DND-41 (cell line): ENCODE data around the gene RPS6KB2.

Source experiments
- ATAC-seq: fragments of 200-7000 bp; cut with Tn5 transposase; 3 replicates; pipeline ENCODE4 v1.9.1; 2021; ENCODE audit warnings: low read depth; ENCODE audit not compliant: insufficient read depth
- DNase-seq: peaks from one replicate; pipeline ENCODE4 v3.0.0-alpha.2; 2020
- H2AFZ ChIP-seq: 2 replicates; pipeline ENCODE4 v1.6.0; 2012; ENCODE audit warnings: low read depth, low read length
- H3K27ac ChIP-seq: 2 replicates; pipeline ENCODE4 v1.5.1; 2012; ENCODE audit warnings: low read length, inconsistent platforms
- H3K27me3 ChIP-seq: fragments of 200-600 bp; sonication (generic); 2 replicates; pipeline ENCODE4 v1.6.0; 2012; ENCODE audit warnings: low read length, mild to moderate bottlenecking, inconsistent platforms; ENCODE audit not compliant: insufficient read depth, poor library complexity
- H3K36me3 ChIP-seq: 2 replicates; pipeline ENCODE4 v1.5.1; 2012; ENCODE audit warnings: low read length, inconsistent platforms; ENCODE audit not compliant: insufficient read depth
- H3K4me1 ChIP-seq: 2 replicates; pipeline ENCODE4 v1.5.1; 2012; ENCODE audit warnings: mild to moderate bottlenecking, low read length; ENCODE audit not compliant: insufficient read depth
- H3K4me2 ChIP-seq: 2 replicates; pipeline ENCODE4 v1.6.0; 2012; ENCODE audit warnings: mild to moderate bottlenecking, moderate library complexity, low read length, inconsistent platforms; ENCODE audit not compliant: insufficient read depth
- H3K4me3 ChIP-seq, 2 experiments: fragments of 200-600 bp in 1 of 2; shearing (Covaris generic) in 1 of 2; 2 replicates each; pipeline ENCODE4 v1.5.1; 2012 to 2016; ENCODE audit warnings: inconsistent platforms in 2 of 2, low read length in 2 of 2, mild to moderate bottlenecking in 2 of 2, low read depth in 1 of 2, moderate library complexity in 1 of 2
- H3K79me2 ChIP-seq: 2 replicates; pipeline ENCODE4 v1.6.0; 2012; ENCODE audit warnings: low read length, inconsistent platforms; ENCODE audit not compliant: insufficient read depth
- H3K9ac ChIP-seq: 2 replicates; pipeline ENCODE4 v1.6.0; 2012; ENCODE audit warnings: low read depth, mild to moderate bottlenecking, inconsistent platforms, low read length, moderate library complexity
- H3K9me3 ChIP-seq: 2 replicates; pipeline ENCODE4 v1.5.1; 2012; ENCODE audit warnings: low read length, moderate library complexity, mild to moderate bottlenecking, inconsistent platforms; ENCODE audit not compliant: insufficient read depth, severe bottlenecking
- H4K20me1 ChIP-seq: 2 replicates; pipeline ENCODE4 v1.6.0; 2012; ENCODE audit warnings: low read length; ENCODE audit not compliant: insufficient read depth
- EZH2 ChIP-seq: IDR thresholded peaks from 3 replicates; pipeline ENCODE4 v1.6.1; 2012; ENCODE audit warnings: borderline replicate concordance, low read depth, mild to moderate bottlenecking, moderate library complexity, low read length, inconsistent platforms; ENCODE audit not compliant: severe bottlenecking
- TF ChIP-seq, protein P1 (sequence below): IDR thresholded peaks from 2 replicates; pipeline ENCODE4 v1.5.1; 2012; ENCODE audit warnings: borderline replicate concordance, low read length, moderate library complexity, mild to moderate bottlenecking; ENCODE audit not compliant: poor library complexity, severe bottlenecking; ENCODE audit errors: extremely low read depth

The RPS6KB2 gene

DNA sequence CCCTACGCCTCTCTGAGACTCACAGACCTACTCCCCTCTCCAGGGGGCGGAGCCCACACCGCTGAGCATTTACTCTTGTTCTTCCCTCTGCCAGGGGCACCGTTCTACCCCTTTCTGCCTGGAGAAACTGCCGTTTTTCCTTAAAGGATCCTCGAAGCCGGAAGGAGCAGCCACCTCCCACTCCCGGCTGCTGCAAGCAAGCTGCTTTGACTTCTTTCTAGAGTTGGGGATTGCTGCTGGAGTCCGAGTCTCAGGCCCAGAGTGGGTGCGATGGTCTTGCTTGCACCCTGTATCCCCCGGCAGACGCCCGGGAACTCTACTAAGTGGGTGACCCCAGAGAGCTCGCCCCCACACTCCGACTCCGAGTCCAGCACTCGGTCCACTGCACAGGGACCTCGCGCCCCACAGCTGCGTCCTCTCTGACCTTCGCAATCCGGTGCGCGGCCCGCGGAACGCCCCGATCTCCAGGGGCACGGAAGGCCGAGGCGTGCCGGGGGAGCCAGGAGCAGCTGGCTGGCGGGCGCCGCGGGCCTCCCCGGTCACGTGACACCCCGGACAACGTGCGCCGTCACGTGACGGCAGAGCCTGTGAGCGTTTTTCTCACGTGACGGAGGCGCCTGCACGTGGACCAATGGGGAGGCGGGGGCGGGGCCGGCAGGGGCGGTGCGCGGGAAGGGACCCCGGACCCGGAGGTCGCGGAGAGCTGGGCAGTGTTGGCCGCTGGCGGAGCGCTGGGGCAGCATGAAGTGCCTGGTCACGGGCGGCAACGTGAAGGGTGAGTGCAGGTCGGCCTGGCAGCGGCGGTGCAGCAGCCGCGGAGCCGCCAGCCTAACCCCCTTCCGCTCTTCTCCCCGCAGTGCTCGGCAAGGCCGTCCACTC, 36.8 kb upstream of the RPS6KB2 start, which contains the start of gene RAD9A:
RAD9A (plus strand) TSS at position 683 of the 879 bp plus-strand sequence; CDS start at position 742, 59 bp downstream.
- peak within 1 kb of the TSS; percentile 97 for H3K9ac ChIP-seq
- H3K9me3 ChIP-seq: no peaks in the 10 kb centered on the region
- no peak for TF ChIP-seq EZH2
- TF ChIP-seq, protein P1, sequence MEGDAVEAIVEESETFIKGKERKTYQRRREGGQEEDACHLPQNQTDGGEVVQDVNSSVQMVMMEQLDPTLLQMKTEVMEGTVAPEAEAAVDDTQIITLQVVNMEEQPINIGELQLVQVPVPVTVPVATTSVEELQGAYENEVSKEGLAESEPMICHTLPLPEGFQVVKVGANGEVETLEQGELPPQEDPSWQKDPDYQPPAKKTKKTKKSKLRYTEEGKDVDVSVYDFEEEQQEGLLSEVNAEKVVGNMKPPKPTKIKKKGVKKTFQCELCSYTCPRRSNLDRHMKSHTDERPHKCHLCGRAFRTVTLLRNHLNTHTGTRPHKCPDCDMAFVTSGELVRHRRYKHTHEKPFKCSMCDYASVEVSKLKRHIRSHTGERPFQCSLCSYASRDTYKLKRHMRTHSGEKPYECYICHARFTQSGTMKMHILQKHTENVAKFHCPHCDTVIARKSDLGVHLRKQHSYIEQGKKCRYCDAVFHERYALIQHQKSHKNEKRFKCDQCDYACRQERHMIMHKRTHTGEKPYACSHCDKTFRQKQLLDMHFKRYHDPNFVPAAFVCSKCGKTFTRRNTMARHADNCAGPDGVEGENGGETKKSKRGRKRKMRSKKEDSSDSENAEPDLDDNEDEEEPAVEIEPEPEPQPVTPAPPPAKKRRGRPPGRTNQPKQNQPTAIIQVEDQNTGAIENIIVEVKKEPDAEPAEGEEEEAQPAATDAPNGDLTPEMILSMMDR: peak; percentile 1
- H3K79me2 ChIP-seq: peaks cover 51% of the 10 kb centered on the region
- H3K27me3 ChIP-seq: no peaks in the 10 kb centered on the region
- peaks cover 31% of the 10 kb centered on the region for H4K20me1 ChIP-seq
- DNase-seq (peak; percentile 95), ATAC-seq (peak; percentile 77)
- H3K27ac ChIP-seq: peak within 1 kb of the TSS; percentile 89
- peak within 1 kb of the TSS; percentile 90 for H3K4me2 ChIP-seq
- peaks cover 33% of the 10 kb centered on the region for H3K36me3 ChIP-seq
- H3K4me1 ChIP-seq: peaks cover 50% of the 10 kb centered on the region
- peak within 1 kb of the TSS; percentile 96 for H3K4me3 ChIP-seq
- peak within 1 kb of the TSS; percentile 90 for H2AFZ ChIP-seq

DNA sequence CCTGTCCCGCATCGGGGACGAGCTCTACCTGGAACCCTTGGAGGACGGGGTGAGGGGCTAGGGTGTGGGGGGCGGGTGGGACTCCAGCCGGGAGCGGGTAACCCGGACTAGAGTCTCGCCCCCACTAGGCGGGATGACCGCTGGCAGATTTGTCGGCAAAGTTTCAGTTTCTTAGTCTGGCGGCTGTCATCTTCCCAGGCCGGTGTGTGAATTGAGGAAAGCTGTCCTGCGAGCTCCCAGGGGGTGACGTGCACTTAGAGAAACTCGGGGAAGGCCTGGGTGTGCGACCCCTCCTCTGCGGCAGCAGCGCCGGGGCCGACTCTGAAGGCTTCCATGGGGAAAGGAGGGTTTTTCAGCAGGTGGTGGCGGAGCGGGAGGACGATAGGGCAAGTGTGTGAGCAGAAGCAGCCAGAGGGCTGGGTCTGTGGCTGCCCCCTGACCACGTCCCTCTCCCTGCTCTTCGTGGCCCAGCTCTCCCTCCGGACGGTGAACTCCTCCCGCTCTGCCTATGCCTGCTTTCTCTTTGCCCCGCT, 36.0 kb upstream of the RPS6KB2 start:
- peaks cover 57% of the 10 kb centered on the region for H3K4me1 ChIP-seq
- peak overlapping the region; percentile 96 for H3K4me3 ChIP-seq
- DNase-seq: no peak
- H3K36me3 ChIP-seq: peaks cover 40% of the 10 kb centered on the region
- peak overlapping the region; percentile 97 for H3K9ac ChIP-seq
- peak overlapping the region; percentile 89 for H3K27ac ChIP-seq
- no peaks in the 10 kb centered on the region for H3K27me3 ChIP-seq
- peak overlapping the region; percentile 80 for H2AFZ ChIP-seq
- H3K79me2 ChIP-seq: peaks cover 58% of the 10 kb centered on the region
- TF ChIP-seq, protein P1: no peak
- no peak for TF ChIP-seq EZH2
- H4K20me1 ChIP-seq: peaks cover 37% of the 10 kb centered on the region
- H3K4me2 ChIP-seq: peak overlapping the region; percentile 90
- ATAC-seq: peak; percentile 6; the same call in 1 of the 3 replicates
- no peaks in the 10 kb centered on the region for H3K9me3 ChIP-seq

DNA sequence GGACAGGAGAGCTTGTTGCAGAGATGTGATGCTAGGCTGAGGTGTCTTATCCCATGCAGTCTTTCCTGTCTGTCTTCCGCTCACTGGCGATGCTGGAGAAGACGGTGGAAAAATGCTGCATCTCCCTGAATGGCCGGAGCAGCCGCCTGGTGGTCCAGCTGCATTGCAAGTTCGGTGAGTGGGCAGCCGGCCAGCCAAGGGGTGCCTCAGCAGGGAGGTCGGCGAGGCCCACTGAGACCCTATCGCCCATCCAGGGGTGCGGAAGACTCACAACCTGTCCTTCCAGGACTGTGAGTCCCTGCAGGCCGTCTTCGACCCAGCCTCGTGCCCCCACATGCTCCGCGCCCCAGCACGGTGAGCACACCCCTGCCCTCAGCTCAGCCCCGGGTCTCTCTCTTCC, 34.9 kb upstream of the RPS6KB2 start:
- DNase-seq (no peak), ATAC-seq (no peak)
- no peaks in the 10 kb centered on the region for H3K27me3 ChIP-seq
- H3K27ac ChIP-seq: no peak overlapping the region
- no peak overlapping the region for H3K9ac ChIP-seq
- TF ChIP-seq EZH2: no peak
- TF ChIP-seq, protein P1: no peak
- H3K4me2 ChIP-seq: peak overlapping the region; percentile 49; the same call in 1 of the 2 replicates
- H3K4me3 ChIP-seq: peak overlapping the region in 1 of 2 experiments; percentile 22; a peak in 1 of 4 replicates
- no peak overlapping the region for H2AFZ ChIP-seq
- peaks cover 49% of the 10 kb centered on the region for H4K20me1 ChIP-seq
- H3K36me3 ChIP-seq: peaks cover 52% of the 10 kb centered on the region
- peaks cover 70% of the 10 kb centered on the region for H3K79me2 ChIP-seq
- H3K4me1 ChIP-seq: peaks cover 69% of the 10 kb centered on the region
- H3K9me3 ChIP-seq: no peaks in the 10 kb centered on the region
